Neural progenitor cell (in vitro differentiated cells): ENCODE measurements around the gene HSD17B2. TPM values are rescaled to one million over a fixed set of nuclear protein-coding genes. Genes with fewer than 3 reads are reported as not detected.

Source experiments
- DNase-seq: peaks from one replicate; pipeline ENCODE4 v3.0.0-alpha.2; 2016; ENCODE audit warnings: low spot score
- H2AFZ ChIP-seq: fragments of 200-600 bp; sonication (generic); replicated peaks from 2 replicates; pipeline ENCODE4 v1.6.1; 2016; ENCODE audit warnings: antibody characterized with exemption
- H3F3A ChIP-seq: fragments of 200-600 bp; sonication (generic); 2 replicates; pipeline ENCODE4 v1.6.1; 2016; ENCODE audit warnings: antibody characterized with exemption, low read depth
- H3K27ac ChIP-seq: fragments of 200-600 bp; sonication (generic); 2 replicates; pipeline ENCODE4 v1.5.1; 2016; ENCODE audit warnings: mild to moderate bottlenecking
- H3K27me3 ChIP-seq: fragments of 200-600 bp; sonication (generic); 2 replicates; pipeline ENCODE4 v1.6.1; 2016; ENCODE audit warnings: mild to moderate bottlenecking, moderate library complexity
- H3K36me3 ChIP-seq: fragments of 200-600 bp; sonication (generic); 2 replicates; pipeline ENCODE4 v1.5.1; 2016
- H3K4me1 ChIP-seq: fragments of 200-600 bp; sonication (generic); 2 replicates; pipeline ENCODE4 v1.6.1; 2016; ENCODE audit warnings: mixed run types
- H3K4me2 ChIP-seq: fragments of 200-600 bp; sonication (generic); 2 replicates; pipeline ENCODE4 v1.6.1; 2016
- H3K4me3 ChIP-seq: fragments of 200-600 bp; sonication (generic); 2 replicates; pipeline ENCODE4 v1.5.1; 2016
- H3K79me2 ChIP-seq: fragments of 200-600 bp; sonication (generic); 2 replicates; pipeline ENCODE4 v1.6.1; 2016; ENCODE audit warnings: low read depth
- H3K9ac ChIP-seq: fragments of 200-600 bp; sonication (generic); 2 replicates; pipeline ENCODE4 v1.6.1; 2016
- H3K9me3 ChIP-seq: fragments of 200-600 bp; sonication (generic); 2 replicates; pipeline ENCODE4 v1.5.1; 2016; ENCODE audit warnings: low read depth
- H4K20me1 ChIP-seq: fragments of 200-600 bp; sonication (generic); 2 replicates; pipeline ENCODE4 v1.6.1; 2016; ENCODE audit warnings: low read depth
- H3K27ac Mint-ChIP-seq: 3 replicates; pipeline ENCODE4 v1.8.0; 2021; ENCODE audit warnings: mixed read lengths
- H3K27me3 Mint-ChIP-seq: 2 replicates; pipeline ENCODE4 v1.8.0; 2022; ENCODE audit warnings: low read depth, mild to moderate bottlenecking, inconsistent platforms, moderate library complexity, mixed read lengths; ENCODE audit not compliant: insufficient read depth
- H3K36me3 Mint-ChIP-seq: 3 replicates; pipeline ENCODE4 v1.8.0; 2021; ENCODE audit warnings: mixed read lengths
- H3K4me1 Mint-ChIP-seq: 3 replicates; pipeline ENCODE4 v1.8.0; 2021; ENCODE audit warnings: mixed read lengths
- H3K4me3 Mint-ChIP-seq: 3 replicates; pipeline ENCODE4 v1.8.0; 2021; ENCODE audit warnings: mild to moderate bottlenecking, moderate library complexity, mixed read lengths
- H3K9me3 Mint-ChIP-seq: 3 replicates; pipeline ENCODE4 v1.8.0; 2020; ENCODE audit warnings: mixed read lengths
- EZH2 ChIP-seq: fragments of 200-600 bp; sonication (generic); IDR thresholded peaks from 2 replicates; pipeline ENCODE4 v1.6.1; 2017; ENCODE audit warnings: antibody characterized with exemption, mild to moderate bottlenecking, moderate library complexity
- EZH2phosphoT487 ChIP-seq: fragments of 200-600 bp; sonication (generic); IDR thresholded peaks from 2 replicates; pipeline ENCODE4 v1.6.1; 2017; ENCODE audit warnings: antibody characterized with exemption
- total RNA-seq: library from RNA; depleted of rRNA; stranded (reverse); fragments of >200 nt; gene quantifications from 2 replicates; pipeline ENCODE4 v1.2.3, GENCODE V29; 2015; ENCODE audit warnings: low replicate concordance
- TF ChIP-seq, protein P1 (sequence below): fragments of 200-600 bp; sonication (generic); IDR thresholded peaks from 2 replicates; pipeline ENCODE4 v1.5.1; 2017; ENCODE audit warnings: antibody characterized with exemption, mild to moderate bottlenecking

The HSD17B2 gene
- total RNA-seq, 1 donor from 2014 or later = not detected

DNA sequence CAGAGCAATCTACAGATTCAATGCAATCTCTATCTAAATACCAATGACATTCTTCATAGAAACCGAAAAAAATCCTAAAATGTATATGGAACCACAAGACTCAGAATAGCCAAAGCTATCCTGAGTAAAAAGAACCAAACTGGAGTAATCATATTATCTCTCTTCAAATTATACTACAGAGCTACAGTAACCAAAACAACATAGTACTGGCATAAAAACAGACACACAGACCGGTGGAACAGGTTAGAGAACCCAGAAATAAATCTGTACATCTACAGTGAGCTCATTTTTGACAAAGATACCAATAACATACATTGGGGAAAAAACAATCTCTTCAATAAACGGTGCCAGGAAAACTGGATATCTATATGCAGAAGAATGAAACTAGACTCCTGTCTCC, 89.6 kb downstream of the HSD17B2 start:
- Histone ChIP-seq H3K79me2 (no peaks in the 10 kb centered on the region), H3F3A (no peaks in the 10 kb centered on the region), H3K9ac (no peak overlapping the region), H3K4me3 (no peak overlapping the region), H3K4me2 (no peak overlapping the region), H3K36me3 (no peaks in the 10 kb centered on the region), H3K27ac (no peak overlapping the region), H3K4me1 (no peaks in the 10 kb centered on the region), H3K9me3 (no peaks in the 10 kb centered on the region), H2AFZ (no peak overlapping the region), H3K27me3 (no peaks in the 10 kb centered on the region), H4K20me1 (no peaks in the 10 kb centered on the region)
- no peak overlapping the region for H3K27ac Mint-ChIP-seq
- TF ChIP-seq, protein P1, sequence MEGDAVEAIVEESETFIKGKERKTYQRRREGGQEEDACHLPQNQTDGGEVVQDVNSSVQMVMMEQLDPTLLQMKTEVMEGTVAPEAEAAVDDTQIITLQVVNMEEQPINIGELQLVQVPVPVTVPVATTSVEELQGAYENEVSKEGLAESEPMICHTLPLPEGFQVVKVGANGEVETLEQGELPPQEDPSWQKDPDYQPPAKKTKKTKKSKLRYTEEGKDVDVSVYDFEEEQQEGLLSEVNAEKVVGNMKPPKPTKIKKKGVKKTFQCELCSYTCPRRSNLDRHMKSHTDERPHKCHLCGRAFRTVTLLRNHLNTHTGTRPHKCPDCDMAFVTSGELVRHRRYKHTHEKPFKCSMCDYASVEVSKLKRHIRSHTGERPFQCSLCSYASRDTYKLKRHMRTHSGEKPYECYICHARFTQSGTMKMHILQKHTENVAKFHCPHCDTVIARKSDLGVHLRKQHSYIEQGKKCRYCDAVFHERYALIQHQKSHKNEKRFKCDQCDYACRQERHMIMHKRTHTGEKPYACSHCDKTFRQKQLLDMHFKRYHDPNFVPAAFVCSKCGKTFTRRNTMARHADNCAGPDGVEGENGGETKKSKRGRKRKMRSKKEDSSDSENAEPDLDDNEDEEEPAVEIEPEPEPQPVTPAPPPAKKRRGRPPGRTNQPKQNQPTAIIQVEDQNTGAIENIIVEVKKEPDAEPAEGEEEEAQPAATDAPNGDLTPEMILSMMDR = no peak
- TF ChIP-seq EZH2phosphoT487 = no peak
- DNase-seq = no peak
- H3K27me3 Mint-ChIP-seq = no peaks in the 10 kb centered on the region
- no peaks in the 10 kb centered on the region for H3K9me3 Mint-ChIP-seq
- H3K4me1 Mint-ChIP-seq = no peaks in the 10 kb centered on the region
- H3K4me3 Mint-ChIP-seq = no peak overlapping the region
- no peaks in the 10 kb centered on the region for H3K36me3 Mint-ChIP-seq

DNA sequence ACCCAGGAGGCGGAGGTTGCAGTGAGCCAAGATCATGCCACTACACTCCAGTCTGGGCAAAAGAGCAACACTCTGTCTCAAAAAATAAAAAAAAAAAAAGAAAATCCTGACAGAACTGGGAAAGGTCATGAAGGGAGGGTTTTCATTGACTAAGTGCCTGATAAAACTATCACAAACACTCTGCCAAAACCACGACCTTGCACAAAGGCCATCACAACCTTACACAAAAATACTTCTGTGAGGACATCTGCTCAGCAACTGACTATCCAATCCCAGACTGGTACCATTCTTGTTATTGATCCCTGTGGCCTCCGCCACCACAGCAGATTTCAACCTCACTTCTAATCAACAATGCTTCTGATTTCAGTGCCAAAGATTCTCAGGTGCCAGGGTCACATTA, 94.8 kb downstream of the HSD17B2 start:
- no peaks in the 10 kb centered on the region for H3K27me3 Mint-ChIP-seq
- Histone ChIP-seq H3K4me3 (no peak overlapping the region), H3K9me3 (no peaks in the 10 kb centered on the region), H3F3A (no peaks in the 10 kb centered on the region), H3K27me3 (no peaks in the 10 kb centered on the region), H3K4me2 (no peak overlapping the region), H4K20me1 (no peaks in the 10 kb centered on the region), H3K27ac (no peak overlapping the region), H2AFZ (no peak overlapping the region), H3K9ac (no peak overlapping the region), H3K79me2 (no peaks in the 10 kb centered on the region), H3K36me3 (no peaks in the 10 kb centered on the region), H3K4me1 (no peaks in the 10 kb centered on the region)
- H3K9me3 Mint-ChIP-seq = no peaks in the 10 kb centered on the region
- no peak for DNase-seq
- peaks cover 3% of the 10 kb centered on the region for H3K36me3 Mint-ChIP-seq
- TF ChIP-seq EZH2phosphoT487 (no peak), EZH2 (no peak)
- no peak overlapping the region for H3K27ac Mint-ChIP-seq
- no peak overlapping the region for H3K4me3 Mint-ChIP-seq
- H3K4me1 Mint-ChIP-seq = no peaks in the 10 kb centered on the region

DNA sequence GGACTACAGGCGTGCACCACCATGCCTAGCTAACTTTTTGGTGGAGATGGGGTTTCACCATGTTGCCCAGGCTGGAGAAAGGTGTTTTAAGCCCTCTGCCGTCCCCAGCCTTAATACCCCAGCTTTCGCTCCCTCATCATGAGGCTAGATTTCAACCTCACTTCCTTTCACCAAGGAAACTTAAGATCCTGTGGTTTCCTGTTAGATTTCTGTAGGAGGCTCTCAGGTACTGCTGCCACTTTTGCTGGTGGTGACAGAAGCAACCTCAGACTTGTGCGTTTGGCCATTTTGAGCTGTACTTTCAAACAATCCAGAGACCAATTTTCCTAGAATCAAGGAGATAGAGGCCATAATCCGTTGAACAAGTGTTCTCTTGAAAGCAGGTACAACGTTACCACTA, 98.7 kb downstream of the HSD17B2 start:
- Histone ChIP-seq H3K27ac (no peak overlapping the region), H3K9me3 (no peaks in the 10 kb centered on the region), H3F3A (no peaks in the 10 kb centered on the region), H3K36me3 (no peaks in the 10 kb centered on the region), H2AFZ (no peak overlapping the region), H4K20me1 (no peaks in the 10 kb centered on the region), H3K9ac (no peak overlapping the region), H3K79me2 (no peaks in the 10 kb centered on the region), H3K27me3 (no peaks in the 10 kb centered on the region), H3K4me2 (no peak overlapping the region), H3K4me1 (peaks cover 1% of the 10 kb centered on the region), H3K4me3 (no peak overlapping the region)
- Mint-ChIP-seq H3K27me3 (no peaks in the 10 kb centered on the region), H3K4me1 (peaks cover 2% of the 10 kb centered on the region), H3K4me3 (no peak overlapping the region), H3K36me3 (peaks cover 10% of the 10 kb centered on the region), H3K9me3 (peaks cover 2% of the 10 kb centered on the region), H3K27ac (no peak overlapping the region)
- TF ChIP-seq, protein P1 = no peak
- TF ChIP-seq EZH2 = no peak
- TF ChIP-seq EZH2phosphoT487 = no peak
- DNase-seq = no peak

DNA sequence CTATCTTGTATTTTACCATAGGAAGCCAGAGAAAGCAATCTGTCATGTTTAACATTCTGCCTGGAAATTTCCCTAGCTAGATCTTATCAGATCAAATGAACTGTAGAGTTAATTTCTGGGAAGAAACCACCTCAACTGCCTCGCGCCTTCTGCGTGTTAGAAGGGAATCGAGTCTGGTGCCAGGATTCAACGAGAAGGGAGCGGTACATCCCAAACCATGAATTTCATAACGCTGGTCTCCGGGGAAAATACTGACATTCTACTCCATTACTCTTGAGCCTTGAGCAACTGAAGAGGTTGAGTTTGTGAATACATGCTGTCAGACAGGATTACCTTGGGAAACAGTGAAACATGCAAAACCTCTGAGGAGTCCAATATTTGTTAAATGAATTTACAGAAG, 99.8 kb downstream of the HSD17B2 start:
- no peaks in the 10 kb centered on the region for H4K20me1 ChIP-seq
- H3K9me3 ChIP-seq = no peaks in the 10 kb centered on the region
- peaks cover 2% of the 10 kb centered on the region for H3K9me3 Mint-ChIP-seq
- no peaks in the 10 kb centered on the region for H3K27me3 Mint-ChIP-seq
- no peak overlapping the region for H3K27ac Mint-ChIP-seq
- peaks cover 6% of the 10 kb centered on the region for H3K4me1 Mint-ChIP-seq
- TF ChIP-seq EZH2 = no peak
- DNase-seq = no peak
- no peaks in the 10 kb centered on the region for H3K79me2 ChIP-seq
- no peak overlapping the region for H2AFZ ChIP-seq
- peaks cover 5% of the 10 kb centered on the region for H3K4me1 ChIP-seq
- no peak overlapping the region for H3K27ac ChIP-seq
- no peaks in the 10 kb centered on the region for H3F3A ChIP-seq
- H3K4me3 ChIP-seq = no peak overlapping the region
- no peak overlapping the region for H3K9ac ChIP-seq
- H3K4me3 Mint-ChIP-seq = no peak overlapping the region
- no peaks in the 10 kb centered on the region for H3K27me3 ChIP-seq
- H3K4me2 ChIP-seq = no peak overlapping the region
- peaks cover 14% of the 10 kb centered on the region for H3K36me3 Mint-ChIP-seq
- H3K36me3 ChIP-seq = no peaks in the 10 kb centered on the region
